LNCaP clone FGC (cell line): ENCODE data around the gene GMPR2.

Experiments used
- DNase-seq: peaks from one replicate; pipeline ENCODE4 v3.0.0-alpha.2; 2011; ENCODE audit warnings: low read depth
- H3K4me3 ChIP-seq: 2 replicates; pipeline ENCODE4 v1.5.1; 2011; ENCODE audit warnings: mild to moderate bottlenecking, low read depth, low read length, control low read depth
- TF ChIP-seq, protein P1 (sequence below): IDR thresholded peaks from 2 replicates; pipeline ENCODE4 v1.5.1; 2012; ENCODE audit warnings: mild to moderate bottlenecking; ENCODE audit not compliant: control insufficient read depth, insufficient read depth; ENCODE audit errors: extremely low read depth

Gene GMPR2

DNA sequence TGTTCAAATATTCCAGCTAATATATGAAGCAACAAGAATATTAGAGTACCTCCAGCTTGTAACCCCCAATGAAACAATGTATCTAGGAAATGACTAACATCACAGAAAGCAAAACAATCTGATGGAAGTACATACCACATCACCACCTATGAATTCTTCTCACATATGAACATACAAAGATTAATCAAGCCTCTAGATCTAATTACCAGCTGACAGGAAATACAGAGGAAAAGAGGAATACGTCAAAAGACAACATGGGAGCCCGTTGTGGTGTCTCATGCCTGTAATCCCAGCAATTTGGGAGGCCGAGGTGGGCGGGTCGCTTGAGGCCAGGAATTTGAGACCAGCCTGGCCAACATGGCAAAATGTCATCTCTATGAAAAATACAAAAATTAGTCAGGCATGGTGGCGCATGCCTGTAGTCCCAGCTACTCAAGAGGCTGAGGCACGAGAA, 8.1 kb upstream of the GMPR2 start:
- DNase-seq: no peak
- TF ChIP-seq, protein P1, sequence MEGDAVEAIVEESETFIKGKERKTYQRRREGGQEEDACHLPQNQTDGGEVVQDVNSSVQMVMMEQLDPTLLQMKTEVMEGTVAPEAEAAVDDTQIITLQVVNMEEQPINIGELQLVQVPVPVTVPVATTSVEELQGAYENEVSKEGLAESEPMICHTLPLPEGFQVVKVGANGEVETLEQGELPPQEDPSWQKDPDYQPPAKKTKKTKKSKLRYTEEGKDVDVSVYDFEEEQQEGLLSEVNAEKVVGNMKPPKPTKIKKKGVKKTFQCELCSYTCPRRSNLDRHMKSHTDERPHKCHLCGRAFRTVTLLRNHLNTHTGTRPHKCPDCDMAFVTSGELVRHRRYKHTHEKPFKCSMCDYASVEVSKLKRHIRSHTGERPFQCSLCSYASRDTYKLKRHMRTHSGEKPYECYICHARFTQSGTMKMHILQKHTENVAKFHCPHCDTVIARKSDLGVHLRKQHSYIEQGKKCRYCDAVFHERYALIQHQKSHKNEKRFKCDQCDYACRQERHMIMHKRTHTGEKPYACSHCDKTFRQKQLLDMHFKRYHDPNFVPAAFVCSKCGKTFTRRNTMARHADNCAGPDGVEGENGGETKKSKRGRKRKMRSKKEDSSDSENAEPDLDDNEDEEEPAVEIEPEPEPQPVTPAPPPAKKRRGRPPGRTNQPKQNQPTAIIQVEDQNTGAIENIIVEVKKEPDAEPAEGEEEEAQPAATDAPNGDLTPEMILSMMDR: no peak

DNA sequence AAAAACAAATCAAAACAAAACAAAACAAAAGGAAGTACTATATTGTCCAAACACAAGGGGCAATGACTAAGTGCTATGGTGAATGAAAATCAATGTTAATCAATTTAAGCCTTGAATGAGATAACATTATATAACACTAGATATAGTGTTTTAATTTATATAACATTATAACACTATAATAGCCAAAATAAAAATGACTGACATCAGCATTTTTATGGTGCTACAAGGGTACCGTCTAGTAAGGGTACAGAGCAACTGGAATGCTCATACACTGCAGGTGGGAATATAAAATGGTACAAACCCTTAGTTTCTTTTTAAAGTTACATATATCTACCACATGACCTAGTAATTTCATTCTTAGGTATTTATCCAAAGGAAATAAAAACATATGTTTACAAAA, 6.3 kb upstream of the GMPR2 start:
- no peak overlapping the region for H3K4me3 ChIP-seq
- no peak for DNase-seq
- TF ChIP-seq, protein P1: no peak

More for the DNA sequence above, 8.1 kb upstream of the GMPR2 start:
- H3K4me3 ChIP-seq: no peak overlapping the region

DNA sequence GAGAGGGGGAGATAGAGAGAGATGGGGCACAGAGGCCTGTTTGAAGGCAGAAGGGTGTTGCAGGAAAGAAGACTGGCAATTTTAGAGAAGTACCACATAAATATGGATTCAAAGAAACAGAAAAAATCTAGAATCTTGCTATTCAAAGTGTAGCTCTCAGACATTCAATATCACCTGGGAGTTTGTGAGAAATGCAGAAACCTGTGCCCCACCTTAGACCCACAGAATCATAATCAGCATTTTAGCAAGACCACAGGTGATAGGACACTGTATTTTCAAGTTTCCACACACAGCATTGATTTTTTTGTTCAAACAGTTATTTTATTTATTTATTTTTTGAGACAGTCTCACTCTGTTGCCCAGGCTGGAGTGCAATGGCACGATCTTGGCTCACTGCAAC, 3.8 kb upstream of the GMPR2 start:
- no peak overlapping the region for H3K4me3 ChIP-seq
- DNase-seq: no peak
- TF ChIP-seq, protein P1: no peak

DNA sequence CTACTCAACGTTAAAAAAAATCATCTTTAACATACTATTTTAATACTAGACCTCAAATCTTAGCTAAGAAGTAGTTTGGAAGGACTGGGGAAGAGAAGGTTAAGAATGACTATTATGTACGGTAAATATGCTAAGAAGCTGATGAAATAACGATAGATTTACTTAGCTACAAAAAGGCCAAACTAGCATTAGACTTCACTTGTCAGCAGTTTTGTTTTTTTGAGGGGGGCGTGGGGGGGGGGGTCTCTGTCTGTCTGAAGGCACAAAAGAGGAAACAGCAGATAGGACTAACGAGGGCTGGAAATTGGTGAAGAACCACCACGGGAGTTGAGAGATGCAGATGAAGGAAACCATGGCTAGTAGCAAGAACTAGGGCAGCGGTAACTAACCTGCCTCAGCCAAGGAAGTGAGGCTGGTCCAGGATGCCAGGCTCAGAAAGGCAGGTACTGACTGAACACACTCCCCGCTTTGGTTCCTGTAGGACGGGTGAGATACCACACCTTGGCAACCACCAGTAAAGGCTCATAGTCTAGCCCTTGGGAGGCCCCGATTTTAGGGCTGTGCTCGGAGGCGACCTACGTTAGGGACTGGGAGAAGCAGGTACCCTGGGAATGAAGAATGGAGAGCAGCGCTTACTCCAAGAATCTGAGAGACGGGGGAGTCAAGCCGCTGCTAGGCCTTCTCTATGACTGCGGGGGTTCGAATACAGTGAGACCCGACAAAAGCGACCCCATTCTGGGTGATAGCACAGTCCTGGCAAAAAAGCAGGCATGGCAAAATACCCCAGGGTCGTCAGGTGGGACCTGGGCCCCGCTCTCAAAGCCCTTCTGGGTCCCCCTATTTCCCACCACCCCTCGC, 1.2 kb upstream of the GMPR2 start:
- DNase-seq: no peak
- H3K4me3 ChIP-seq: peak overlapping the region; percentile 80
- TF ChIP-seq, protein P1: no peak

DNA sequence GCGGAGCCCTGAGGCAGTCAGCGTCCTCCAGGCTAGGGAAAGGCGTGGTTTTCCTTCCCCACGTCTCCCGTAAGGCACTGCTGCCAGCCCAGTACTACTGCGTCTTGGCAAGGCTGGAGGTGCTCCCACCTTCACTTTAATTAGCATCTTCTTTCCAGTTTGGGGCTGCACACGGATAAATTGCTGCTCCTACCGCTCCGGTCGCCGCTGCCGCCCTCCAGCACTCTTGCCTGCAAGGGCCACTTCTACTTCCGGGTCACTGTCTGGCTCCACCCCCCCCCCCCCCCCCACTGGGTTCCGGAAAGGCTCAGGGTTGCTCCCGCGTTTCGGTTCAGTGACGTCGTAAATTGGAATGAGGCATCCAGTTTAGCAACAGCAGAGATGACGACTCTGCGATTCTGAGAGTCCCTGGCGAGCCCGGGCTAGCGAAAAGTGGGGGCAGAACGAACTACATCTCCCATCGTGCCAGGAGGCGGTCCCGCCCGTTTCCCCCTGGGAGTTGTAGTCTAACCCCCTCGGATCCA, 546 bp upstream of the GMPR2 start, which contains the start of gene NEDD8:
NEDD8 (minus strand) TSS at position 247 of the 524 bp plus-strand sequence; CDS start at position 147, 100 bp downstream.
- DNase-seq: peak; percentile 82
- TF ChIP-seq, protein P1: no peak
- peak within 1 kb of the TSS; percentile 80 for H3K4me3 ChIP-seq

DNA sequence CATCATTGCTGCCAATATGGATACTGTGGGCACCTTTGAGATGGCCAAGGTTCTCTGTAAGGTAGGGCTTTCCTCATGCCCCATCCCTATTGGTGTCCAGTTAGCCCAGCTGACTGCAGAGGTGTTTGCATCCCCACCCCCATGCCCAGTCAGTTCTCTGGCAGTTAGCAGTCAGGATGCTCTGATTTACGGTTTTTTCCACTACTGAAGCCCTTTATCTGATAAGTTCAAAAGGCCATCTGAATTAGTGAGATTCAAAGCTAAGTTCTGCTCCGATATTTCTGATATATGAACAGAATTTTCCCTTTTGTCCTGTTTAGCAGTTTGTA, 773 bp downstream of the GMPR2 start:
- no peak for DNase-seq
- peak overlapping the region; percentile 80 for H3K4me3 ChIP-seq
- TF ChIP-seq, protein P1: no peak
